ENCODE data around the gene FSD1L. TPM values are rescaled to one million over a fixed set of nuclear protein-coding genes. Genes with fewer than 3 reads are reported as not detected.
"Not testable (repeated sequence)": the region's sequence is repeated elsewhere in the genome, so short reads cannot be mapped to it uniquely, and the experiment has no call there.

The FSD1L gene
- total RNA-seq, 2 experiments from 2014 or later, result 2.4 to 3.0 TPM

GRCh38 chr9:105522618-105523385, 75.0 kb downstream of the FSD1L start:
- H3K4me1 Mint-ChIP-seq; CTCF ChIA-PET; H3K36me3 Mint-ChIP-seq (ENCODE audit: low read depth); H3K9me3 Mint-ChIP-seq (ENCODE audit: low read depth); H3K4me3 Mint-ChIP-seq; DNase-seq; ATAC-seq; intact Hi-C loops (cut with DNase I, micrococcal nuclease); H3K27ac Mint-ChIP-seq; POLR2A ChIA-PET; H3K27me3 Mint-ChIP-seq: not testable (repeated sequence)

GRCh38 chr9:105531530-105531929, 83.7 kb downstream of the FSD1L start:
- H3K27ac Mint-ChIP-seq, result no peak overlapping the region
- ATAC-seq (no peak), DNase-seq (no peak)
- intact Hi-C loops (cut with DNase I, micrococcal nuclease), result no loop called here
- no peaks in the 10 kb centered on the region for H3K27me3 Mint-ChIP-seq
- no peak overlapping the region for H3K4me3 Mint-ChIP-seq
- POLR2A ChIA-PET, result no interaction called here
- H3K36me3 Mint-ChIP-seq (ENCODE audit: low read depth), result peaks cover 2% of the 10 kb centered on the region
- peaks cover 20% of the 10 kb centered on the region for H3K4me1 Mint-ChIP-seq
- H3K9me3 Mint-ChIP-seq (ENCODE audit: low read depth), result peaks cover 4% of the 10 kb centered on the region
- CTCF ChIA-PET, result interaction anchor here (0.6 to 0.8 kb wide), 2 partner anchors 160 to 667 kb away, joined by 3 read pairs; no protein-coding TSS in a partner anchor

GRCh38 chr9:105535920-105536668, 88.3 kb downstream of the FSD1L start:
- no peak overlapping the region for H3K4me3 Mint-ChIP-seq
- ATAC-seq (peak; percentile 33), DNase-seq (no peak)
- H3K27ac Mint-ChIP-seq, result no peak overlapping the region
- ChIA-PET POLR2A (no interaction called here), CTCF (interaction anchor here (0.7 kb wide), 1 partner anchor 49 kb away, joined by 3 read pairs; no protein-coding TSS in a partner anchor)
- H3K9me3 Mint-ChIP-seq (ENCODE audit: low read depth), result no peaks in the 10 kb centered on the region
- intact Hi-C loops (cut with DNase I, micrococcal nuclease), result loop anchor here in 1 of 2 experiments (5.0 kb wide), 1 partner anchor 294 kb away; the partner anchor contains the start of gene SLC44A1
- H3K36me3 Mint-ChIP-seq (ENCODE audit: low read depth), result no peaks in the 10 kb centered on the region
- peaks cover 20% of the 10 kb centered on the region for H3K4me1 Mint-ChIP-seq
- no peaks in the 10 kb centered on the region for H3K27me3 Mint-ChIP-seq

GRCh38 chr9:105539452-105539851, 91.6 kb downstream of the FSD1L start:
- no peaks in the 10 kb centered on the region for H3K9me3 Mint-ChIP-seq (ENCODE audit: low read depth)
- ChIA-PET CTCF (no interaction called here), POLR2A (no interaction called here)
- no peak overlapping the region for H3K27ac Mint-ChIP-seq
- no peak overlapping the region for H3K4me3 Mint-ChIP-seq
- peaks cover 2% of the 10 kb centered on the region for H3K36me3 Mint-ChIP-seq (ENCODE audit: low read depth)
- intact Hi-C loops (cut with DNase I, micrococcal nuclease), result loop anchor here in 1 of 2 experiments (5.0 kb wide), 1 partner anchor 297 kb away; the partner anchor contains the start of gene SLC44A1
- peaks cover 23% of the 10 kb centered on the region for H3K4me1 Mint-ChIP-seq
- DNase-seq (no peak), ATAC-seq (no peak)
- no peaks in the 10 kb centered on the region for H3K27me3 Mint-ChIP-seq

GRCh38 chr9:105541838-105542237, 94.0 kb downstream of the FSD1L start:
- no peak overlapping the region for H3K27ac Mint-ChIP-seq
- intact Hi-C loops (cut with DNase I, micrococcal nuclease), result loop anchor here (1.0 to 10.0 kb wide), 4 partner anchors 14 to 95 kb away; partner anchors contain the start of genes FSD1L (in 2 of the 2) and FKTN (in 1 of the 2)
- no peaks in the 10 kb centered on the region for H3K9me3 Mint-ChIP-seq (ENCODE audit: low read depth)
- DNase-seq, result no peak
- peak; percentile 99 for ATAC-seq
- peaks cover 10% of the 10 kb centered on the region for H3K4me1 Mint-ChIP-seq
- ChIA-PET POLR2A (no interaction called here), CTCF (no interaction called here)
- no peaks in the 10 kb centered on the region for H3K27me3 Mint-ChIP-seq
- no peak overlapping the region for H3K4me3 Mint-ChIP-seq
- peaks cover 2% of the 10 kb centered on the region for H3K36me3 Mint-ChIP-seq (ENCODE audit: low read depth)

- H3K9me3 Mint-ChIP-seq (ENCODE audit: low read depth), result no peaks in the 10 kb centered on the region
- POLR2A ChIA-PET, result no interaction called here
- intact Hi-C loops (cut with DNase I, micrococcal nuclease), result loop anchor here in 1 of 2 experiments (10.0 kb wide), 1 partner anchor 809 kb away; the partner anchor contains the start of gene NIPSNAP3A
Measured at GRCh38 chr9:105554042-105554441, 106.2 kb downstream of the FSD1L start.

GRCh38 chr9:105557804-105558610, 110.2 kb downstream of the FSD1L start, which contains the start of gene FKTN:
Gene FKTN (plus strand): TSS chr9:105558131. CDS start chr9:105575033, 16,902 bp downstream.
- H3K27me3 Mint-ChIP-seq, result no peaks in the 10 kb centered on the region
- H3K27ac Mint-ChIP-seq, result peak within 1 kb of the TSS; percentile 85
- H3K36me3 Mint-ChIP-seq (ENCODE audit: low read depth), result peaks cover 27% of the 10 kb centered on the region
- peak within 1 kb of the TSS; percentile 94 for H3K4me3 Mint-ChIP-seq
- DNase-seq (peak; percentile 91), ATAC-seq (peak; percentile 97)
- peaks cover 18% of the 10 kb centered on the region for H3K4me1 Mint-ChIP-seq
- intact Hi-C loops (cut with DNase I, micrococcal nuclease), result loop anchor here (1.0 to 10.0 kb wide), 5 partner anchors 15 to 813 kb away; partner anchors contain the start of genes NIPSNAP3A (in 1 of the 2), SLC44A1 (in 1 of the 2) and TMEM38B (in 1 of the 2)
- POLR2A ChIA-PET, result no interaction called here
- CTCF ChIA-PET, result interaction anchor here (0.6 to 1.0 kb wide), 2 partner anchors 161 to 649 kb away, joined by 3 read pairs; no protein-coding TSS in a partner anchor
- H3K9me3 Mint-ChIP-seq (ENCODE audit: low read depth), result peaks cover 15% of the 10 kb centered on the region

More at GRCh38 chr9:105554042-105554441, 106.2 kb downstream of the FSD1L start:
- DNase-seq, result no peak
- Mint-ChIP-seq H3K27ac (no peak overlapping the region), H3K4me3 (no peak overlapping the region), H3K36me3 (ENCODE audit: low read depth) (peaks cover 3% of the 10 kb centered on the region), H3K4me1 (peaks cover 10% of the 10 kb centered on the region), H3K27me3 (no peaks in the 10 kb centered on the region)
- CTCF ChIA-PET, result no interaction called here
- no peak for ATAC-seq

GRCh38 chr9:105572455-105572854, 124.6 kb downstream of the FSD1L start:
- H3K27ac Mint-ChIP-seq, result no peak overlapping the region
- intact Hi-C loops (cut with DNase I, micrococcal nuclease), result no loop called here
- H3K9me3 Mint-ChIP-seq (ENCODE audit: low read depth), result peaks cover 14% of the 10 kb centered on the region
- H3K4me3 Mint-ChIP-seq, result no peak overlapping the region
- CTCF ChIA-PET, result no interaction called here
- POLR2A ChIA-PET, result no interaction called here
- no peaks in the 10 kb centered on the region for H3K27me3 Mint-ChIP-seq
- no peak for ATAC-seq
- no peaks in the 10 kb centered on the region for H3K4me1 Mint-ChIP-seq
- no peak for DNase-seq
- H3K36me3 Mint-ChIP-seq (ENCODE audit: low read depth), result peaks cover 47% of the 10 kb centered on the region

GRCh38 chr9:105579952-105580351, 132.1 kb downstream of the FSD1L start:
- ATAC-seq; H3K27ac Mint-ChIP-seq; H3K27me3 Mint-ChIP-seq; POLR2A ChIA-PET; CTCF ChIA-PET; intact Hi-C loops (cut with DNase I, micrococcal nuclease); H3K4me1 Mint-ChIP-seq; H3K4me3 Mint-ChIP-seq; DNase-seq: not testable (repeated sequence)
- Mint-ChIP-seq H3K9me3 (ENCODE audit: low read depth) (peaks cover 13% of the 10 kb centered on the region), H3K36me3 (ENCODE audit: low read depth) (peaks cover 31% of the 10 kb centered on the region)

GRCh38 chr9:105581550-105581949, 133.7 kb downstream of the FSD1L start:
- H3K27ac Mint-ChIP-seq; H3K27me3 Mint-ChIP-seq; H3K9me3 Mint-ChIP-seq (ENCODE audit: low read depth); intact Hi-C loops (cut with DNase I, micrococcal nuclease); ATAC-seq; POLR2A ChIA-PET; CTCF ChIA-PET; H3K4me1 Mint-ChIP-seq; DNase-seq; H3K4me3 Mint-ChIP-seq: not testable (repeated sequence)
- H3K36me3 Mint-ChIP-seq (ENCODE audit: low read depth), result peaks cover 20% of the 10 kb centered on the region

- Mint-ChIP-seq H3K27me3 (no peaks in the 10 kb centered on the region), H3K9me3 (ENCODE audit: low read depth) (peaks cover 13% of the 10 kb centered on the region), H3K4me3 (no peak overlapping the region), H3K27ac (no peak overlapping the region), H3K4me1 (peaks cover 2% of the 10 kb centered on the region), H3K36me3 (ENCODE audit: low read depth) (peaks cover 32% of the 10 kb centered on the region)
- ATAC-seq (no peak), DNase-seq (no peak)
- CTCF ChIA-PET, result no interaction called here
- POLR2A ChIA-PET, result no interaction called here
- intact Hi-C loops (cut with DNase I, micrococcal nuclease), result loop anchor here in 1 of 2 experiments (10.0 kb wide), 1 partner anchor 48 kb away; no protein-coding TSS in a partner anchor
Measured at GRCh38 chr9:105593145-105593544, 145.3 kb downstream of the FSD1L start.
